Measurements from ENCODE around the gene ZNF8.

GRCh38 chr19:58307736-58308135, 29.0 kb downstream of the ZNF8 start:
- TF ChIP-seq CTCF (IDR thresholded peaks at IDR 0.05; ENCODE audit: low read depth, low read length), result no peak
- no peak for TF ChIP-seq POLR2A (IDR thresholded peaks at IDR 0.05; ENCODE audit: extremely low read depth, insufficient read length)
- no peak for TF ChIP-seq MAX (IDR thresholded peaks at IDR 0.05; ENCODE audit: low read depth, low read length)
